Vagina (tissue), 2 donors: ENCODE results near the gene ARMC8. TPM values are rescaled to one million over a fixed set of nuclear protein-coding genes. Genes with fewer than 3 reads are reported as not detected.

Experiments used
- DNase-seq, 2 donors: peaks; one replicate each; pipeline ENCODE4 v3.0.0-alpha.2; 2017; ENCODE audit errors: extremely low spot score in 2 of 2
- H3K27ac ChIP-seq: fragments of 200-600 bp; sonication (generic); one replicate; pipeline ENCODE4 v1.5.1; 2019
- H3K27me3 ChIP-seq: fragments of 200-600 bp; sonication (generic); one replicate; pipeline ENCODE4 v1.5.1; 2019
- H3K36me3 ChIP-seq, 2 donors: fragments of 200-600 bp; sonication (generic); one replicate each; pipeline ENCODE4 v1.5.1; 2017 to 2019
- H3K4me1 ChIP-seq: fragments of 200-600 bp; sonication (generic); one replicate; pipeline ENCODE4 v1.5.1; 2019
- H3K4me3 ChIP-seq, 2 donors: fragments of 200-600 bp; sonication (generic); 1 replicate in 1 of 2; 2 replicates in 1 of 2; pipeline ENCODE4 v1.5.1; 2016 to 2019
- H3K9me3 ChIP-seq: fragments of 200-600 bp; sonication (generic); one replicate; pipeline ENCODE4 v1.5.1; 2019
- CTCF ChIP-seq, 3 experiments: fragments of 450-650 bp in 2 of 3; fragments of 200-600 bp in 1 of 3; sonication (generic) in 1 of 3; IDR thresholded peaks; one replicate each; pipeline ENCODE4 v1.5.1; 2017 to 2019; ENCODE audit warnings: antibody characterized with exemption in 3 of 3, mild to moderate bottlenecking in 2 of 3, moderate library complexity in 2 of 3
- POLR2A ChIP-seq, 2 donors: fragments of 450-650 bp; IDR thresholded peaks; one replicate each; pipeline ENCODE4 v1.6.1; 2017; ENCODE audit warnings: antibody characterized with exemption in 2 of 2, mild to moderate bottlenecking in 2 of 2, moderate library complexity in 2 of 2
- POLR2AphosphoS5 ChIP-seq, 2 donors: sonication (generic); formaldehyde crosslinking; IDR thresholded peaks; one replicate each; pipeline ENCODE4 v1.9.0; 2017; ENCODE audit warnings: antibody characterized with exemption in 2 of 2, mild to moderate bottlenecking in 2 of 2, low read depth in 1 of 2; ENCODE audit not compliant: insufficient read depth in 1 of 2
- intact Hi-C: fragments of 100-400 bp; cut with DNase I; formaldehyde crosslinking; loops from one replicate; pipeline ENCODE4 v1.15.1; 2023
- total RNA-seq: library from RNA; depleted of rRNA; stranded (reverse); fragments of >200 nt; gene quantifications from one replicate; pipeline ENCODE4 v1.2.3, GENCODE V29; 2016

The ARMC8 gene
- total RNA-seq, 1 donor from 2014 or later: 55.0 TPM

GRCh38 chr3:138197058-138197457 lies 10.0 kb downstream of the ARMC8 start:
- H3K9me3 ChIP-seq: no peaks in the 10 kb centered on the region
- no peaks in the 10 kb centered on the region for H3K36me3 ChIP-seq
- H3K27ac ChIP-seq: no peak overlapping the region
- TF ChIP-seq POLR2AphosphoS5 (IDR thresholded peaks at IDR 0.05; ENCODE audit: insufficient read depth in 1 of 2, low read depth in 1 of 2) (no peak), POLR2A (IDR thresholded peaks at IDR 0.05) (no peak), CTCF (IDR thresholded peaks at IDR 0.05) (no peak)
- H3K27me3 ChIP-seq: no peaks in the 10 kb centered on the region
- no peak overlapping the region for H3K4me3 ChIP-seq
- DNase-seq: no peak
- intact Hi-C loops: no loop called here
- H3K4me1 ChIP-seq: peaks cover 14% of the 10 kb centered on the region

GRCh38 chr3:138197524-138197923 lies 10.4 kb downstream of the ARMC8 start:
- DNase-seq: no peak
- no peak overlapping the region for H3K4me3 ChIP-seq
- no peaks in the 10 kb centered on the region for H3K27me3 ChIP-seq
- TF ChIP-seq POLR2A (IDR thresholded peaks at IDR 0.05) (no peak), POLR2AphosphoS5 (IDR thresholded peaks at IDR 0.05; ENCODE audit: insufficient read depth in 1 of 2, low read depth in 1 of 2) (no peak), CTCF (IDR thresholded peaks at IDR 0.05) (no peak)
- no peaks in the 10 kb centered on the region for H3K9me3 ChIP-seq
- no peak overlapping the region for H3K27ac ChIP-seq
- intact Hi-C loops: no loop called here
- H3K4me1 ChIP-seq: peaks cover 16% of the 10 kb centered on the region
- H3K36me3 ChIP-seq: no peaks in the 10 kb centered on the region

- H3K27me3 ChIP-seq: no peaks in the 10 kb centered on the region
- no peaks in the 10 kb centered on the region for H3K9me3 ChIP-seq
- no peak overlapping the region for H3K4me3 ChIP-seq
- DNase-seq: no peak
- no peaks in the 10 kb centered on the region for H3K36me3 ChIP-seq
- no peak overlapping the region for H3K27ac ChIP-seq
- TF ChIP-seq POLR2AphosphoS5 (IDR thresholded peaks at IDR 0.05; ENCODE audit: insufficient read depth in 1 of 2, low read depth in 1 of 2) (no peak), CTCF (IDR thresholded peaks at IDR 0.05) (no peak), POLR2A (IDR thresholded peaks at IDR 0.05) (no peak)
- H3K4me1 ChIP-seq: peaks cover 16% of the 10 kb centered on the region
- intact Hi-C loops: no loop called here
These were observed 12.8 kb downstream of the ARMC8 start for GRCh38 chr3:138199851-138200250.

DNA sequence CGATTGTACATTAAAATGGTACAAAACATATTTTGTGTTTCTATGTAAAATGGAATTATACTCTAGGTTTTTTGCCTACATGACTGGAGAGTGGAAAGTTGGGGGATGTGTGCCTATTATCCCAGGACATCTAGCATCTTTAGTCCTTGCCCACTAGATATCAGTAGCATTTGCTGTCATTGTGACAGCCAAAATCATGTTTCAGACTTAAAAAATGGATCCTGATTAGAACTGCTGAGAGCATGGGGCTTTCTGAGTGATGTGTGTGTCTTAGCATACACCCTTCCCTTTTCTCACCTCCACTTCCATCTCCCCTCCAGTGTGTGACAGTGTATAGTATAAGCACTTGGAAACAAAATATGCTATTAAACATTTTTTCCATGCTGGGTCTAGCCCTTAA lies 13.3 kb downstream of the ARMC8 start:
- no peak overlapping the region for H3K4me3 ChIP-seq
- no peak overlapping the region for H3K27ac ChIP-seq
- DNase-seq: no peak
- no peaks in the 10 kb centered on the region for H3K36me3 ChIP-seq
- H3K9me3 ChIP-seq: no peaks in the 10 kb centered on the region
- TF ChIP-seq POLR2A (IDR thresholded peaks at IDR 0.05) (no peak), POLR2AphosphoS5 (IDR thresholded peaks at IDR 0.05; ENCODE audit: insufficient read depth in 1 of 2, low read depth in 1 of 2) (no peak), CTCF (IDR thresholded peaks at IDR 0.05) (no peak)
- no peaks in the 10 kb centered on the region for H3K27me3 ChIP-seq
- peaks cover 16% of the 10 kb centered on the region for H3K4me1 ChIP-seq
- intact Hi-C loops: no loop called here

- Histone ChIP-seq H3K36me3 (no peaks in the 10 kb centered on the region), H3K4me1 (peaks cover 10% of the 10 kb centered on the region), H3K27me3 (no peaks in the 10 kb centered on the region), H3K9me3 (no peaks in the 10 kb centered on the region), H3K27ac (no peak overlapping the region), H3K4me3 (no peak overlapping the region)
- intact Hi-C loops: no loop called here
- no peak for DNase-seq
- TF ChIP-seq POLR2A (IDR thresholded peaks at IDR 0.05) (no peak), POLR2AphosphoS5 (IDR thresholded peaks at IDR 0.05; ENCODE audit: insufficient read depth in 1 of 2, low read depth in 1 of 2) (no peak), CTCF (IDR thresholded peaks at IDR 0.05) (no peak)
These were observed 16.0 kb downstream of the ARMC8 start for GRCh38 chr3:138202945-138203701.
